Measurements from ENCODE around the gene GABARAP.
A peak's percentile ranks its signal among the peaks of the same experiment; 100 is the strongest.

Gene GABARAP

GRCh38 chr17:7195971-7196370, 46.3 kb downstream of the GABARAP start:
- Histone ChIP-seq H3K27ac (ENCODE audit: low read depth, low read length) (no peak overlapping the region), H2BK12ac (ENCODE audit: low read length) (no peak overlapping the region), H3K4me1 (ENCODE audit: control insufficient read depth in 1 of 2, insufficient read depth in 2 of 2, low read length in 2 of 2) (no peaks in the 10 kb centered on the region), H2BK5ac (ENCODE audit: low read depth, low read length, poor library complexity) (no peak overlapping the region), H2AFZ (ENCODE audit: insufficient read depth, low read length, poor library complexity) (no peak overlapping the region), H3K4ac (ENCODE audit: low read depth, low read length) (no peak overlapping the region), H3K27me3 (ENCODE audit: insufficient read depth, low read length) (no peaks in the 10 kb centered on the region), H3K4me3 (ENCODE audit: low read depth, low read length) (no peak overlapping the region), H3K36me3 (ENCODE audit: control insufficient read depth in 1 of 2, insufficient read depth in 2 of 2, low read length in 2 of 2) (peaks cover 46 to 48% of the 10 kb centered on the region in 2 experiments), H2AK5ac (ENCODE audit: low read length) (no peak overlapping the region), H4K91ac (ENCODE audit: low read depth, low read length) (no peak overlapping the region), H3K18ac (ENCODE audit: low read length) (no peak overlapping the region), H3K79me2 (ENCODE audit: control insufficient read depth, insufficient read depth, low read length, poor library complexity) (no peaks in the 10 kb centered on the region), H3K9me3 (ENCODE audit: insufficient read depth, low read depth, low read length) (no peaks in the 10 kb centered on the region), H3K14ac (ENCODE audit: low read length) (no peak overlapping the region), H3K9ac (ENCODE audit: low read length) (no peak overlapping the region), H4K8ac (ENCODE audit: low read depth, low read length) (no peak overlapping the region), H3K79me1 (ENCODE audit: low read length) (no peaks in the 10 kb centered on the region), H4K12ac (ENCODE audit: low read depth, low read length) (no peak overlapping the region), H3K4me2 (ENCODE audit: low read length) (no peak overlapping the region), H2BK120ac (ENCODE audit: insufficient read depth, low read length, poor library complexity) (no peak overlapping the region), H3K23ac (ENCODE audit: low read length) (no peak overlapping the region)
- no peak for DNase-seq
- WGBS (ENCODE audit: extremely low coverage, insufficient coverage, insufficient read length), result no CpG with 5 or more reads among the region's 12 CpGs

- no peak overlapping the region for H4K12ac ChIP-seq (ENCODE audit: low read depth, low read length)
- no peaks in the 10 kb centered on the region for H3K79me1 ChIP-seq (ENCODE audit: low read length)
- H3K27ac ChIP-seq (ENCODE audit: low read depth, low read length), result no peak overlapping the region
- no peak overlapping the region for H4K91ac ChIP-seq (ENCODE audit: low read depth, low read length)
- no peaks in the 10 kb centered on the region for H3K9me3 ChIP-seq (ENCODE audit: insufficient read depth, low read depth, low read length)
- no peak overlapping the region for H3K18ac ChIP-seq (ENCODE audit: low read length)
- H3K4ac ChIP-seq (ENCODE audit: low read depth, low read length), result no peak overlapping the region
- no peaks in the 10 kb centered on the region for H3K4me1 ChIP-seq (ENCODE audit: control insufficient read depth in 1 of 2, insufficient read depth in 2 of 2, low read length in 2 of 2)
- peaks cover 55 to 57% of the 10 kb centered on the region in 2 experiments for H3K36me3 ChIP-seq (ENCODE audit: control insufficient read depth in 1 of 2, insufficient read depth in 2 of 2, low read length in 2 of 2)
- no peak overlapping the region for H3K14ac ChIP-seq (ENCODE audit: low read length)
- H3K79me2 ChIP-seq (ENCODE audit: control insufficient read depth, insufficient read depth, low read length, poor library complexity), result no peaks in the 10 kb centered on the region
- no peak for DNase-seq
- WGBS (ENCODE audit: extremely low coverage, insufficient coverage, insufficient read length), result no CpG with 5 or more reads among the region's 12 CpGs
- no peak overlapping the region for H3K4me3 ChIP-seq (ENCODE audit: low read depth, low read length)
- no peak overlapping the region for H3K23ac ChIP-seq (ENCODE audit: low read length)
- H2BK12ac ChIP-seq (ENCODE audit: low read length), result no peak overlapping the region
- no peak overlapping the region for H2AK5ac ChIP-seq (ENCODE audit: low read length)
- no peaks in the 10 kb centered on the region for H3K27me3 ChIP-seq (ENCODE audit: insufficient read depth, low read length)
- H2BK5ac ChIP-seq (ENCODE audit: low read depth, low read length, poor library complexity), result no peak overlapping the region
- H3K9ac ChIP-seq (ENCODE audit: low read length), result no peak overlapping the region
- no peak overlapping the region for H2BK120ac ChIP-seq (ENCODE audit: insufficient read depth, low read length, poor library complexity)
- no peak overlapping the region for H2AFZ ChIP-seq (ENCODE audit: insufficient read depth, low read length, poor library complexity)
- H3K4me2 ChIP-seq (ENCODE audit: low read length), result no peak overlapping the region
- no peak overlapping the region for H4K8ac ChIP-seq (ENCODE audit: low read depth, low read length)
Measured at GRCh38 chr17:7192271-7192937, 49.8 kb downstream of the GABARAP start.

- Histone ChIP-seq H2BK120ac (ENCODE audit: insufficient read depth, low read length, poor library complexity) (no peak overlapping the region), H2BK12ac (ENCODE audit: low read length) (no peak overlapping the region), H3K9me3 (ENCODE audit: insufficient read depth, low read depth, low read length) (no peaks in the 10 kb centered on the region), H4K91ac (ENCODE audit: low read depth, low read length) (no peak overlapping the region), H3K14ac (ENCODE audit: low read length) (no peak overlapping the region), H3K36me3 (ENCODE audit: control insufficient read depth in 1 of 2, insufficient read depth in 2 of 2, low read length in 2 of 2) (peaks cover 52 to 53% of the 10 kb centered on the region in 2 experiments), H3K4me2 (ENCODE audit: low read length) (no peak overlapping the region), H3K4me1 (ENCODE audit: control insufficient read depth in 1 of 2, insufficient read depth in 2 of 2, low read length in 2 of 2) (no peaks in the 10 kb centered on the region), H2AFZ (ENCODE audit: insufficient read depth, low read length, poor library complexity) (no peak overlapping the region), H3K23ac (ENCODE audit: low read length) (no peak overlapping the region), H2BK5ac (ENCODE audit: low read depth, low read length, poor library complexity) (no peak overlapping the region), H3K79me1 (ENCODE audit: low read length) (no peaks in the 10 kb centered on the region), H3K18ac (ENCODE audit: low read length) (no peak overlapping the region), H3K9ac (ENCODE audit: low read length) (no peak overlapping the region), H3K4me3 (ENCODE audit: low read depth, low read length) (no peak overlapping the region), H3K79me2 (ENCODE audit: control insufficient read depth, insufficient read depth, low read length, poor library complexity) (no peaks in the 10 kb centered on the region), H3K4ac (ENCODE audit: low read depth, low read length) (no peak overlapping the region), H3K27ac (ENCODE audit: low read depth, low read length) (no peak overlapping the region), H3K27me3 (ENCODE audit: insufficient read depth, low read length) (no peaks in the 10 kb centered on the region), H2AK5ac (ENCODE audit: low read length) (no peak overlapping the region), H4K8ac (ENCODE audit: low read depth, low read length) (no peak overlapping the region), H4K12ac (ENCODE audit: low read depth, low read length) (no peak overlapping the region)
- peak; percentile 37 to 63 for DNase-seq
- WGBS (ENCODE audit: extremely low coverage, insufficient coverage, insufficient read length), result no CpG with 5 or more reads among the region's 26 CpGs
Measured at GRCh38 chr17:7191571-7192270, 50.5 kb downstream of the GABARAP start.

DNA sequence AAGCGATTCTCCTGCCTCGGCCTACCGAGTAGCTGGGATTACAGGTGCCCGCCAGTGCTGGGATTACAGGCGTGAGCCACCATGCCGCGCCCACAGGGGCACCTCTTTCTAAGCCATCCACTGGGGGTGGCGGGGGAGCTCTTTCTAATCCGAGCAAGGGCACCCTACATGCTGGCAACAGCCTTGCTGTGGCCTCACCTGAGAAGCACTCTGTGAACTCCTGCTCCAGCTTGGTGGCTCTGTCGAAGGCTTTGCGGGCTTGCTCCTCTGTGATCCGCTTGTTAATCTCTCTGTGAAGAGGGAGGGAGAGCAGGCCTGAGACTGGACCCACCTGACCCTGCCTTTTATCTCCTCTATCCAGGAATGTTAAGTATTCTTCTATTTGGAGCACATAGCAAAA, 51.2 kb downstream of the GABARAP start:
- no peak for DNase-seq
- Histone ChIP-seq H4K91ac (ENCODE audit: low read depth, low read length) (no peak overlapping the region), H3K27ac (ENCODE audit: low read depth, low read length) (no peak overlapping the region), H2BK12ac (ENCODE audit: low read length) (no peak overlapping the region), H4K8ac (ENCODE audit: low read depth, low read length) (no peak overlapping the region), H3K27me3 (ENCODE audit: insufficient read depth, low read length) (no peaks in the 10 kb centered on the region), H2BK5ac (ENCODE audit: low read depth, low read length, poor library complexity) (no peak overlapping the region), H2AFZ (ENCODE audit: insufficient read depth, low read length, poor library complexity) (no peak overlapping the region), H3K4me2 (ENCODE audit: low read length) (no peak overlapping the region), H3K4ac (ENCODE audit: low read depth, low read length) (no peak overlapping the region), H2BK120ac (ENCODE audit: insufficient read depth, low read length, poor library complexity) (no peak overlapping the region), H3K79me2 (ENCODE audit: control insufficient read depth, insufficient read depth, low read length, poor library complexity) (no peaks in the 10 kb centered on the region), H3K79me1 (ENCODE audit: low read length) (no peaks in the 10 kb centered on the region), H3K36me3 (ENCODE audit: control insufficient read depth in 1 of 2, insufficient read depth in 2 of 2, low read length in 2 of 2) (peaks cover 46 to 47% of the 10 kb centered on the region in 2 experiments), H3K23ac (ENCODE audit: low read length) (no peak overlapping the region), H4K12ac (ENCODE audit: low read depth, low read length) (no peak overlapping the region), H3K18ac (ENCODE audit: low read length) (no peak overlapping the region), H3K14ac (ENCODE audit: low read length) (no peak overlapping the region), H3K4me3 (ENCODE audit: low read depth, low read length) (no peak overlapping the region), H3K9me3 (ENCODE audit: insufficient read depth, low read depth, low read length) (no peaks in the 10 kb centered on the region), H3K9ac (ENCODE audit: low read length) (no peak overlapping the region), H3K4me1 (ENCODE audit: control insufficient read depth in 1 of 2, insufficient read depth in 2 of 2, low read length in 2 of 2) (no peaks in the 10 kb centered on the region), H2AK5ac (ENCODE audit: low read length) (no peak overlapping the region)
- WGBS (ENCODE audit: extremely low coverage, insufficient coverage, insufficient read length), result no CpG with 5 or more reads among the region's 12 CpGs
